Transverse colon (tissue), 4 donors: Measurements from ENCODE around the gene S100A3.

ENCODE experiments used
- POLR2AphosphoS5 ChIP-seq, 3 donors: sonication (generic); formaldehyde crosslinking; IDR thresholded peaks; one replicate each; pipeline ENCODE4 v1.6.1; 2016; ENCODE audit warnings: antibody characterized with exemption in 3 of 3
- TF ChIP-seq, protein P1 (sequence below), 5 experiments: fragments of 200-600 bp in 3 of 5; fragments of 450-650 bp in 2 of 5; sonication (generic) in 3 of 5; IDR thresholded peaks; 1 replicate in 2 of 5; 2 replicates in 3 of 5; pipeline ENCODE4 v1.5.1; 2016 to 2017; ENCODE audit warnings: antibody characterized with exemption in 5 of 5, inconsistent platforms in 3 of 5, mild to moderate bottlenecking in 2 of 5, moderate library complexity in 1 of 5

DNA sequence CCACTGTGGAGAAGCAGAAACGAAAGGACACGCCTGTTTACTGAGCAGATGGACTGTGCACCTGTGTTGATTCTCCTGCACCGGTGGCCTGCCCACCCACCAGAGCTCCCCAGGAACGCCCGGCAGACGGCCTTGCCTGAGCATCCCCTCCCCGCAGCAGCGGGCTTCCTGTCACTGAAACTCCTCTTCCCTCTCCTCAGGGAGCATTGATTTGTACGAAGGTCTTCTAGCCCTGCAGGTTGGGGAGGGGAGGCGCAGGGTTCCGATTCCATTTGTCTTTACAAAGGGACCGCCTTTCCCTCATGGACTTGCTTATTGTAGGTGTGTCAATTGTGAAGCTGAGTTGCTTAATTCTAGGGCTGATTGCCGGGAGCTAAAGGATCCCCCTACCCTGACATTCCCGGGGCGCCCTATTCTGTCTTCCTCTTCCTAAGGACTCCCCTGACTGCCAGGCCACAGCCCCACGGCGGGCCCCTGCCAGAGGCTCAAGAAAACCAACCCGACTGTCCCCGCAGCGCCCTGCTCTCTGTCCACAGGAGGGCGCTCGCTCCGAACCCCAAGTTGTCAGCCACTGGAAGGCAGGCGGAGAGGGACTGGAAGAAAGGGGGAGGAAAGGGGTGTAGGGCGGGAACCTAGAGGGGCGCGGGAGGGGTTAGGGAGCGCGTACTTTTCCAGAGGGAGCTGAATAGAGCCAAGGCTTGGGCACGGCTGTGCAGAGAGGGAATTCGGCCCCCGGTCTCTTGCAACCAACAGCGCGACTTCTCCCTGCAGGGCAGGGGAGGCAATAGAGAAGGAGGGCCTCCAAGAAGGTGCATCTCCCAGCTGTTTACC lies 16.1 kb downstream of the S100A3 start:
- TF ChIP-seq, protein P1, sequence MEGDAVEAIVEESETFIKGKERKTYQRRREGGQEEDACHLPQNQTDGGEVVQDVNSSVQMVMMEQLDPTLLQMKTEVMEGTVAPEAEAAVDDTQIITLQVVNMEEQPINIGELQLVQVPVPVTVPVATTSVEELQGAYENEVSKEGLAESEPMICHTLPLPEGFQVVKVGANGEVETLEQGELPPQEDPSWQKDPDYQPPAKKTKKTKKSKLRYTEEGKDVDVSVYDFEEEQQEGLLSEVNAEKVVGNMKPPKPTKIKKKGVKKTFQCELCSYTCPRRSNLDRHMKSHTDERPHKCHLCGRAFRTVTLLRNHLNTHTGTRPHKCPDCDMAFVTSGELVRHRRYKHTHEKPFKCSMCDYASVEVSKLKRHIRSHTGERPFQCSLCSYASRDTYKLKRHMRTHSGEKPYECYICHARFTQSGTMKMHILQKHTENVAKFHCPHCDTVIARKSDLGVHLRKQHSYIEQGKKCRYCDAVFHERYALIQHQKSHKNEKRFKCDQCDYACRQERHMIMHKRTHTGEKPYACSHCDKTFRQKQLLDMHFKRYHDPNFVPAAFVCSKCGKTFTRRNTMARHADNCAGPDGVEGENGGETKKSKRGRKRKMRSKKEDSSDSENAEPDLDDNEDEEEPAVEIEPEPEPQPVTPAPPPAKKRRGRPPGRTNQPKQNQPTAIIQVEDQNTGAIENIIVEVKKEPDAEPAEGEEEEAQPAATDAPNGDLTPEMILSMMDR (IDR thresholded peaks at IDR 0.05) = peak; percentile 86 to 97 (median 92)
- peak; percentile 38 to 83 (median 79) for TF ChIP-seq POLR2AphosphoS5 (IDR thresholded peaks at IDR 0.05)
